IPS DF 6.9 (cell line): ENCODE measurements around the gene ZNF827.

Experiments used
- DNase-seq: peaks from one replicate; pipeline ENCODE4 v3.0.0-alpha.2; 2013; ENCODE audit warnings: low read depth, low spot score
- H3K27ac ChIP-seq: one replicate; pipeline ENCODE4 v1.5.1; 2013; ENCODE audit warnings: low read length, control low read depth
- H3K27me3 ChIP-seq: 2 replicates; pipeline ENCODE4 v1.6.1; 2013; ENCODE audit warnings: mild to moderate bottlenecking, low read length; ENCODE audit not compliant: control insufficient read depth, insufficient read depth
- H3K36me3 ChIP-seq: 2 replicates; pipeline ENCODE4 v1.6.1; 2013; ENCODE audit warnings: low read length; ENCODE audit not compliant: control insufficient read depth, insufficient read depth
- H3K4me1 ChIP-seq: 2 replicates; pipeline ENCODE4 v1.6.1; 2013; ENCODE audit warnings: low read length; ENCODE audit not compliant: control insufficient read depth, insufficient read depth
- H3K4me3 ChIP-seq: 2 replicates; pipeline ENCODE4 v1.5.1; 2013; ENCODE audit warnings: mild to moderate bottlenecking, low read length
- H3K9me3 ChIP-seq: 2 replicates; pipeline ENCODE4 v1.6.1; 2013; ENCODE audit warnings: low read length, inconsistent platforms; ENCODE audit not compliant: control insufficient read depth, insufficient read depth
- whole genome bisulfite sequencing: extraction: QIAGEN DNeasy Blood & Tissue Kit; methylation state at CpG from one replicate; pipeline ENCODE4 v1.1.7; 2013; ENCODE audit warnings: mixed read lengths, missing lambda C conversion rate; ENCODE audit not compliant: insufficient read length, insufficient coverage; 5-methylcytosine and 5-hydroxymethylcytosine counted together

The ZNF827 gene

DNA sequence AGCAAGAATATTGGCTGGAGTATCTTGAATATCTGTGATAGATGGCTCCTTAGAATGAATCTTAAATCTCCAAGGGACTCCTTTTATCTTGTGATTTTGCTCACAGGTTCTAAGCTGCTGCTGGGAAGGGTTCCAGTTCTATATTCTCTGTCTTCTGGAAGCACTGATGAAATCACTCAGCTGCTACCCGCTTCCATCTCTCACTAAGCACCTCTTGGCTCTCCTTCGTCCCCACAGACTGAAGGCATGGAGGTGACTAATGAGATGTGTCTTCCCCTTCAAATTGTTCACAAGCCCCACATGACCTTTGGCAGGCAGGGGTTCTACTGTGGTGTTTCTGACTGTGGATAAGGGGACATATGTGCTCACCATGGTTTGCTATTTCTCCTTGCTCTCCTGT, 182.8 kb downstream of the ZNF827 start:
- H3K9me3 ChIP-seq: no peaks in the 10 kb centered on the region
- no peak overlapping the region for H3K27ac ChIP-seq
- H3K4me1 ChIP-seq: no peaks in the 10 kb centered on the region
- 0 out of 2 replicates have a peak, but pooled peaks cover 4% of the 10 kb centered on the region for H3K36me3 ChIP-seq
- no peak for DNase-seq
- H3K27me3 ChIP-seq: no peaks in the 10 kb centered on the region
- no peak overlapping the region for H3K4me3 ChIP-seq
- WGBS: no CpG with 5 or more reads among the region's 2 CpGs

- no CpG with 5 or more reads among the region's 2 CpGs for WGBS
- no peaks in the 10 kb centered on the region for H3K27me3 ChIP-seq
- DNase-seq: no peak
- H3K4me3 ChIP-seq: no peak overlapping the region
- no peaks in the 10 kb centered on the region for H3K36me3 ChIP-seq
- H3K4me1 ChIP-seq: peaks cover 1% of the 10 kb centered on the region; the same call in 1 of the 2 replicates
- no peaks in the 10 kb centered on the region for H3K9me3 ChIP-seq
- no peak overlapping the region for H3K27ac ChIP-seq
These were observed 195.0 kb downstream of the ZNF827 start for GRCh38 chr4:145743641-145744040.

DNA sequence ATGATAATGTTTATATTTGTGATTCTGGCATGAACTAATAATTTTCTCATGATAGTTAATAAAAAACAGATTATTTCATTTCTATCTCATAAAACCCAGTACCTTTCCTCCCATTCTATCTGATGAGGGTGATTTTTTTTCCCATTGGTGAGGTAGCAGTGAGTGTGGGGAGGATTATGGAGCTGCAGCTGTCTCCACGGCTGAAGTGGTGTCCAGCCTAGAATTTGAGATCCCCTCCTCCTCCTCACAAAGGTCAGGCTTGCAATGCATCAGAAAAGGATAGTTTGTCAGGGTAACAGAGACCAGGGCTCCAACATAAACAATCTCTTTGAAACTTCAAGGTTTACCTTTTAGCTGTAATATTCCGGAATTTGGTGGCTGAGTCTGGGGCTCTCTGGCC, 197.8 kb downstream of the ZNF827 start:
- WGBS: no CpG with 5 or more reads among the region's 2 CpGs
- H3K9me3 ChIP-seq: no peaks in the 10 kb centered on the region
- peaks cover 3% of the 10 kb centered on the region for H3K4me1 ChIP-seq
- H3K27ac ChIP-seq: no peak overlapping the region
- no peak for DNase-seq
- H3K27me3 ChIP-seq: no peaks in the 10 kb centered on the region
- H3K4me3 ChIP-seq: no peak overlapping the region
- H3K36me3 ChIP-seq: no peaks in the 10 kb centered on the region

DNA sequence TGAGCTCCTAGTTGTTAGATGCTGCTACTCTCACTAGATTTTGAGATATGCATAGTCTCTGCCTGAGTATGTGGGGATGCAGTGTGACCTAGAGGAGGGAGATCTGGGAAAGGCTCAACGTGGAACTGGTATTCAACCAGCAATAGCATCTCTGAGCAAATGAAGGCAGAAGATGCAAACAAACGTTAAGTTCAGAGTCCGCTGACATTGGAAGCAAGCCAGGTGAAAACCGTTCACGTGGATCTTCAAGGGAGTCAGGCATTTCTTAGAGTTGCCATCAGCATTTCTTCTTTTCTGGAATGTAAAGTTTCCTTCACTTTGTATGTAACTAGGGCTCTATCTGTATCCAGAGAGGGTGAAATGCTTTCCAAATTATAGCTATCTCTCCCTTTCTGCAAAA, 198.8 kb downstream of the ZNF827 start:
- no peak overlapping the region for H3K4me3 ChIP-seq
- no peaks in the 10 kb centered on the region for H3K27me3 ChIP-seq
- no CpG with 5 or more reads among the region's 5 CpGs for WGBS
- H3K36me3 ChIP-seq: no peaks in the 10 kb centered on the region
- H3K4me1 ChIP-seq: peaks cover 7% of the 10 kb centered on the region
- H3K27ac ChIP-seq: no peak overlapping the region
- DNase-seq: no peak
- no peaks in the 10 kb centered on the region for H3K9me3 ChIP-seq

DNA sequence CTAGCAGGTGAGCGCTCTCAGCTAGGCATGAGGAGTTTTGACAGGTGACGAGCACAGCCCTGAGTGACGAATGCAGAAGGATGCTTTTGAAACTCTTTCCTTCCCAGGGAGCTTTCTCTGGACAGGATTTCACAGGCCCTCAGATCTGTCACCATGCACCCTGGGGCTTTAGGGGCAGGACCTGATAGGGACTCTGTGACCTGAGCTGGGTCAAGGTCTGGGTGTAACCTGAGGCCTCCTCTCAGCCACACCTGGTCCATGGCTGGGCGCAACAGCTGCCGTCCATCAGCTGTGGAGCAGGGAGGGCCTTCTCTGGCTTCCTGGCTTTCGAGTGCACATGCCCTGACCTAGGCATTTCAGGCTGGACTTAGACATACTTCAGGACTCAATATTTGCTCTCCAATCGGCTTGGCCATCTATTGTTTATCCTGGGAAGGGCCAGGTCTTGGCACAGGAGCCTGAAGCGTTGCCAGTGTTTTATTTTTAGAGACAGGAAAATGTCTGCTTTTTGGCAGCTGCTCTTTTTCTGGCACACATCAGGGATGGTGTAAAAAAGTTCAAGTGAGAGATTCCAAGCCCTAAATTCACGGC, 202.3 kb downstream of the ZNF827 start:
- H3K4me3 ChIP-seq: no peak overlapping the region
- DNase-seq: no peak
- H3K27me3 ChIP-seq: no peaks in the 10 kb centered on the region
- no peak overlapping the region for H3K27ac ChIP-seq
- no peaks in the 10 kb centered on the region for H3K9me3 ChIP-seq
- no peaks in the 10 kb centered on the region for H3K36me3 ChIP-seq
- H3K4me1 ChIP-seq: peaks cover 14% of the 10 kb centered on the region
- WGBS: no CpG with 5 or more reads among the region's 9 CpGs

- no peaks in the 10 kb centered on the region for H3K9me3 ChIP-seq
- no CpG with 5 or more reads among the region's 4 CpGs for WGBS
- H3K4me1 ChIP-seq: peaks cover 13% of the 10 kb centered on the region
- no peak for DNase-seq
- no peaks in the 10 kb centered on the region for H3K36me3 ChIP-seq
- no peak overlapping the region for H3K27ac ChIP-seq
- H3K4me3 ChIP-seq: no peak overlapping the region
- no peaks in the 10 kb centered on the region for H3K27me3 ChIP-seq
These were observed 202.8 kb downstream of the ZNF827 start for GRCh38 chr4:145735827-145736226.

- H3K27me3 ChIP-seq: no peaks in the 10 kb centered on the region
- H3K9me3 ChIP-seq: no peaks in the 10 kb centered on the region
- H3K36me3 ChIP-seq: no peaks in the 10 kb centered on the region
- H3K4me1 ChIP-seq: peaks cover 12% of the 10 kb centered on the region
- no peak for DNase-seq
- H3K4me3 ChIP-seq: no peak overlapping the region
- H3K27ac ChIP-seq: no peak overlapping the region
- WGBS: no CpG with 5 or more reads among the region's 2 CpGs
These were observed 203.3 kb downstream of the ZNF827 start for GRCh38 chr4:145735347-145735675.

DNA sequence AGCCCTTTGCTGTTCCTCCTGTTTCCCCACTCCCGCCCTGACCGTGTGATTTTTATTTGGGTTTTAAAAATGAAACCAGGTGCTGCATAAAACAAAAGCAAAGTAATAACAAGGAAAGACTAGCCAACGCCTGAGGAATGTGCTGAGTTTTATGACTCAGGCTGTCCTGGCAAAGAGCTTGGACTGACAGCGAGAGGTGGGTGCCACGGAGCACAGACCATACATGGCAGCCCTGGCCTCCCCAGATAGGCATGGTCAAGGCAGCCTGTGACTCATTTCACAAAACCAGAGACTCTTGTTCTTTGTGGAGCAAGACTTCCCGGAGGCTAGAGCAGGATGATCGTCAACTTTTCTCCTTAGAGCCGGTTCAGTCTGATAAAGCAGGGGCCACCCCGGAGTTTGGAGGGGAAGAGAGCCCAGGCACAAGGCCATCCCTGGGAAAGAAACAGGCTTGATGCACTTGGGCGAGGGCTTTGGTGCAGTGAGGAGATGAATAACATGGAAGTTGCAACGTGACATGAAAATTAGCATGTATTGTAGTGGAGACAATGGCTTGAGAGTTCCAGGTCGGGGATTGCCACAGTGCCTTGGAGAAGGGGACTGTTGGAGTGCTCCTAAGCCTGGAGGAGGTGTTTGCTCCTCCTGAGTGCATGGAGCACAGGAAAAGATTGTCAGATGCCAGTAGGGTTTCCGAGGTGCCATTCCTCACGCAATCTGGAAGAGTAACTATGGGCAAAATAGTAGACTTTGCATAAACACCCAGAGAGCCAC, 203.9 kb downstream of the ZNF827 start:
- Histone ChIP-seq H3K9me3 (no peaks in the 10 kb centered on the region), H3K4me3 (no peak overlapping the region), H3K36me3 (no peaks in the 10 kb centered on the region), H3K4me1 (peaks cover 12% of the 10 kb centered on the region), H3K27ac (no peak overlapping the region), H3K27me3 (no peaks in the 10 kb centered on the region)
- WGBS: no CpG with 5 or more reads among the region's 14 CpGs
- DNase-seq: no peak

DNA sequence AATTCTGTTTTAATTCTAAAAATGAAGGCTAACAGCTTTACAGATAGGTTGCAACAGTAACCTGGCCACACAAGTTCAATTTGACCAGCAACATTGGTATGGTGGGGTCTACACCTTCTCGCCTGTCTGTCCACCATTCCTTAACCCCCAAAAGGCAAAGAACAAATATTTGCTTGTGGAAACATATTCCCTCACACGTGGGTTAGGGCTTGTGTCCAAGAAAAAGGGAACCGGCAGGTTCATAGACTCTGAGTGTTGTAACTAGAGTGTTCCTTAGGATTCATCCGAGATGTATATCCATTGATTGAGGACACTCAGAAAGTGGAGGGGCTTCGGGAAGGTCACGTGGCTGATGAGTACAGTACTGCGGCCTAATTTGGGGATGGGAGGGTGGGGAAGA, 204.6 kb downstream of the ZNF827 start:
- WGBS: no CpG with 5 or more reads among the region's 7 CpGs
- Histone ChIP-seq H3K9me3 (no peaks in the 10 kb centered on the region), H3K4me3 (no peak overlapping the region), H3K36me3 (no peaks in the 10 kb centered on the region), H3K27me3 (no peaks in the 10 kb centered on the region), H3K27ac (no peak overlapping the region), H3K4me1 (peaks cover 12% of the 10 kb centered on the region)
- no peak for DNase-seq

DNA sequence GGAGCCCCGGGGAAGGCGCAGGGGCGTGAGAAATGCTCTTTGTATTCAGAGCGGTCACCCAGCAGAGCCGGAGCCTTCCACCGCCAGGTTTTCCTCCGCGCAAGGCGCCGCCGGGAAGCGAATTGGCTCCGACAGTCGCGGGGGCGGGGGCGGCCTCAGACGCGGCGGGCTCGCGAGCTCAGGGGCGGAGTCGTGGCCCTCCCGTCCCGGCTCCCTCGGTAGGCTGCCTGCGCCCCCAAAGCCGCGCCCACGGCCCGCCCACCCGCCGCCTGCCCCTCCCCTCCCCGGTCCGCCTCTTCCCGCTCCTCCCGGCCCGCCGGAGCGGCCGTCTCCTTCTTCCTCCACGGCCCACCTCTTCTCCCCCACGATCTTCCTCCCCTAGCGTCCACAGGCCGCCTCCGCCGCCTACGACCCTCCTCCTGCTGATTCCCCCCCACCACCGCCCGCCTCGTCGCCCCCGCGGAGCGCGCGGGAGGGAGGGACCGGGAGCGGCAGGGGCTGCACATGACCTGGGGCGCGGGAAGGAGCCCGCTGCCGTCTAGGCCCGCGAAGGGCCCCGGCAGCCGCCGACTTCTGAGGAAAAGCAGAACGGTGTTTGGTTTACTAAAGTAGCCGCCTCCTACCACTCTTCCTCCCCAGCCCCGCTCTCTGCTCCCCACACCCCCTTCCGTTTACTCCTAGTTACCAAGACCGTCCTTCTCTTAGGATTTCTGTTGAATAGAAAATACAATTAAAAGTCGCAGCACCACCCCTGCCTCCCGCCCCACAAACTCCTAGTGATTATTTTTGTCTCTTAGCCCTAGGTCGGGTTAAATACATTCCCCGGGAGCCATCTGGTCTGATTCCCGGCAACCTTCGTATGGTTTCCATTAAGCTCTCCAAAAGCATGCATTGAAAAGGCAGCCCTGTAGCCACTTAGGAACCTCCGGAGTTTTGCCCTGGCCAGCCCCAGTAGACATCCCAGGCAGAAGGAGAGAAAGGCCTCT, 205.4 kb downstream of the ZNF827 start:
- WGBS: no CpG with 5 or more reads among the region's 81 CpGs
- peak; percentile 68 for DNase-seq
- Histone ChIP-seq H3K27ac (no peak overlapping the region), H3K36me3 (no peaks in the 10 kb centered on the region), H3K4me3 (peak overlapping the region; percentile 62; the same call in 1 of the 2 replicates), H3K9me3 (no peaks in the 10 kb centered on the region), H3K27me3 (no peaks in the 10 kb centered on the region), H3K4me1 (peaks cover 12% of the 10 kb centered on the region)
